Measurements from ENCODE around the gene SCN5A. TPM values are rescaled to one million over a fixed set of nuclear protein-coding genes. Genes with fewer than 3 reads are reported as not detected.
A peak's percentile ranks its signal among the peaks of the same experiment; 100 is the strongest.

SCN5A gene
- total and polyA plus RNA-seq, 2 experiments from 2014 or later = 10.2 to 10.6 TPM

- peaks cover 11% of the 10 kb centered on the region for H3K4me1 Mint-ChIP-seq
- H3F3A ChIP-seq (replicated peaks; ENCODE audit: low read depth) = no peaks in the 10 kb centered on the region
- H3K27me3 ChIP-seq (ENCODE audit: insufficient read depth) = peaks cover 47% of the 10 kb centered on the region
- H4K20me1 ChIP-seq (replicated peaks; ENCODE audit: insufficient read depth) = peaks cover 8% of the 10 kb centered on the region
- H3K9me3 Mint-ChIP-seq = no peaks in the 10 kb centered on the region
- peak; percentile 88 for DNase-seq (ENCODE audit: low spot score)
- H3K4me3 Mint-ChIP-seq = no peak overlapping the region
- no peaks in the 10 kb centered on the region for H3K9me2 ChIP-seq (ENCODE audit: insufficient read depth)
- ATAC-seq = peak; percentile 53
- H2AFZ ChIP-seq = peak overlapping the region; percentile 91
- no peak overlapping the region for H3K27ac ChIP-seq (ENCODE audit: low read depth)
- peaks cover 5% of the 10 kb centered on the region; the same call in 1 of the 2 replicates for H3K79me2 ChIP-seq (replicated peaks; ENCODE audit: insufficient read depth)
- peak overlapping the region; percentile 88 for H3K4me2 ChIP-seq
- no peaks in the 10 kb centered on the region for H3K36me3 ChIP-seq (ENCODE audit: insufficient read depth)
- H3K36me3 Mint-ChIP-seq (ENCODE audit: low read depth) = no peaks in the 10 kb centered on the region
- H3K27ac Mint-ChIP-seq = no peak overlapping the region
- peaks cover 16% of the 10 kb centered on the region for H3K4me1 ChIP-seq (ENCODE audit: insufficient read depth)
- peak overlapping the region; percentile 60 for H3K4me3 ChIP-seq
- peak; percentile 79 to 97 for TF ChIP-seq CTCF (conservative IDR thresholded peaks at IDR 0.05; ENCODE audit: low read depth in 2 of 2)
- no peak for TF ChIP-seq STAT1 (IDR thresholded peaks at IDR 0.05; ENCODE audit: unreplicated experiment)
- TF ChIP-seq ETS1 (IDR thresholded peaks at IDR 0.05) = no peak
- peak; percentile 69; the same call in 1 of the 2 replicates for TF ChIP-seq CREB1 (CRISPR knock-in tag; IDR thresholded peaks at IDR 0.05; ENCODE audit: low read depth)
- TF ChIP-seq ZNF114 (CRISPR knock-in tag; IDR thresholded peaks at IDR 0.05) = no peak
- H3K27me3 Mint-ChIP-seq (ENCODE audit: insufficient read depth, low read depth, poor library complexity) = peaks cover 9% of the 10 kb centered on the region
Measured at GRCh38 chr3:38651153-38651789, 1.8 kb upstream of the SCN5A start.

GRCh38 chr3:38650248-38650951 lies 913 bp upstream of the SCN5A start:
- DNase-seq (ENCODE audit: low spot score) (no peak), ATAC-seq (no peak)
- Mint-ChIP-seq H3K4me3 (no peak overlapping the region), H3K27ac (no peak overlapping the region), H3K9me3 (no peaks in the 10 kb centered on the region), H3K27me3 (ENCODE audit: insufficient read depth, low read depth, poor library complexity) (peaks cover 7% of the 10 kb centered on the region), H3K36me3 (ENCODE audit: low read depth) (no peaks in the 10 kb centered on the region), H3K4me1 (peaks cover 5% of the 10 kb centered on the region)
- peaks cover 47% of the 10 kb centered on the region for H3K27me3 ChIP-seq (ENCODE audit: insufficient read depth)
- H2AFZ ChIP-seq = peak overlapping the region; percentile 91
- peak overlapping the region; percentile 88 for H3K4me2 ChIP-seq
- peaks cover 8% of the 10 kb centered on the region for H4K20me1 ChIP-seq (replicated peaks; ENCODE audit: insufficient read depth)
- no peak overlapping the region for H3K27ac ChIP-seq (ENCODE audit: low read depth)
- no peaks in the 10 kb centered on the region for H3K36me3 ChIP-seq (ENCODE audit: insufficient read depth)
- peaks cover 11% of the 10 kb centered on the region; the same call in 1 of the 2 replicates for H3K4me1 ChIP-seq (ENCODE audit: insufficient read depth)
- no peaks in the 10 kb centered on the region for H3K9me2 ChIP-seq (ENCODE audit: insufficient read depth)
- peaks cover 5% of the 10 kb centered on the region; the same call in 1 of the 2 replicates for H3K79me2 ChIP-seq (replicated peaks; ENCODE audit: insufficient read depth)
- no peaks in the 10 kb centered on the region for H3F3A ChIP-seq (replicated peaks; ENCODE audit: low read depth)
- peak overlapping the region; percentile 87 for H3K4me3 ChIP-seq
- TF ChIP-seq ETS1 (IDR thresholded peaks at IDR 0.05) (no peak), CREB1 (CRISPR knock-in tag; IDR thresholded peaks at IDR 0.05; ENCODE audit: low read depth) (no peak), STAT1 (IDR thresholded peaks at IDR 0.05; ENCODE audit: unreplicated experiment) (no peak), EZH2 (IDR thresholded peaks at IDR 0.05; ENCODE audit: low read depth, unreplicated experiment) (no peak), ZNF331 (CRISPR knock-in tag; IDR thresholded peaks at IDR 0.05; ENCODE audit: low read depth) (no peak), JUNB (IDR thresholded peaks at IDR 0.05; ENCODE audit: unreplicated experiment) (no peak), REST (IDR thresholded peaks at IDR 0.05; ENCODE audit: unreplicated experiment) (no peak), POLR2AphosphoS5 (IDR thresholded peaks at IDR 0.05; ENCODE audit: low read depth) (no peak), CTCF (conservative IDR thresholded peaks at IDR 0.05; ENCODE audit: low read depth in 2 of 2) (no peak)
